Activated CD8-positive, alpha-beta memory T cell treated with anti-CD3 and anti-CD28 coated beads, Interleukin-2, amount 50 U/mL, for 1 hour (primary cell): ENCODE measurements around the gene SUZ12.
"Not testable (repeated sequence)": the region's sequence is repeated elsewhere in the genome, so short reads cannot be mapped to it uniquely, and the experiment has no call there.

Source experiments
- DNase-seq: peaks from one replicate; pipeline ENCODE4 v3.0.0-alpha.2; 2020; ENCODE audit errors: extremely low read depth

The SUZ12 gene

GRCh38 chr17:31951953-31952352 lies 15.1 kb downstream of the SUZ12 start:
- DNase-seq: not testable (repeated sequence)

GRCh38 chr17:31964131-31964530 lies 27.3 kb downstream of the SUZ12 start:
- not testable (repeated sequence) for DNase-seq

- DNase-seq: no peak
These were observed 30.8 kb downstream of the SUZ12 start for GRCh38 chr17:31967648-31968047.

GRCh38 chr17:31970416-31970815 lies 33.6 kb downstream of the SUZ12 start:
- not testable (repeated sequence) for DNase-seq

- not testable (repeated sequence) for DNase-seq
These were observed 37.7 kb downstream of the SUZ12 start for GRCh38 chr17:31974269-31975071.

GRCh38 chr17:31975391-31975790 lies 38.6 kb downstream of the SUZ12 start:
- not testable (repeated sequence) for DNase-seq

GRCh38 chr17:31991821-31992220 lies 55.0 kb downstream of the SUZ12 start:
- DNase-seq: not testable (repeated sequence)

GRCh38 chr17:31997005-31997404 lies 60.2 kb downstream of the SUZ12 start:
- no peak for DNase-seq

GRCh38 chr17:32006957-32007462 lies 70.2 kb downstream of the SUZ12 start, which contains the start of gene LRRC37B:
Gene LRRC37B, plus strand, starts transcription at chr17:32007383. Its CDS starts 14,010 bp downstream, at chr17:32021393.
- peak; percentile 45 for DNase-seq

- peak; percentile 12 for DNase-seq
These were observed 70.9 kb downstream of the SUZ12 start for GRCh38 chr17:32007463-32008298.

- DNase-seq: no peak
These were observed 72.4 kb downstream of the SUZ12 start for GRCh38 chr17:32009262-32009542.

- DNase-seq: no peak
These were observed 73.3 kb downstream of the SUZ12 start for GRCh38 chr17:32010114-32010513.

- no peak for DNase-seq
These were observed 78.6 kb downstream of the SUZ12 start for GRCh38 chr17:32015245-32016013.

- DNase-seq: no peak
These were observed 79.4 kb downstream of the SUZ12 start for GRCh38 chr17:32016231-32016630.

- DNase-seq: no peak
These were observed 82.4 kb downstream of the SUZ12 start for GRCh38 chr17:32019228-32019627.

- DNase-seq: no peak
These were observed 84.3 kb downstream of the SUZ12 start for GRCh38 chr17:32020943-32021614.

- DNase-seq: no peak
These were observed 84.8 kb downstream of the SUZ12 start for GRCh38 chr17:32021615-32021955.

- DNase-seq: not testable (repeated sequence)
These were observed 85.7 kb downstream of the SUZ12 start for GRCh38 chr17:32022554-32022953.

GRCh38 chr17:32027271-32027670 lies 90.5 kb downstream of the SUZ12 start:
- not testable (repeated sequence) for DNase-seq

- no peak for DNase-seq
These were observed 96.4 kb downstream of the SUZ12 start for GRCh38 chr17:32033223-32033622.

GRCh38 chr17:32033812-32034211 lies 97.0 kb downstream of the SUZ12 start:
- not testable (repeated sequence) for DNase-seq
